Stimulated activated CD4-positive, alpha-beta T cell treated with anti-CD3 and anti-CD28 coated beads, Interleukin-4, amount 100 ng/mL, for 24 hours (primary cell): ENCODE results near the gene OLFML2B.
"Not testable (repeated sequence)": the region's sequence is repeated elsewhere in the genome, so short reads cannot be mapped to it uniquely, and the experiment has no call there.

Source experiments
- DNase-seq: peaks from one replicate; pipeline ENCODE4 v3.0.0-alpha.2; 2020

The OLFML2B gene

GRCh38 chr1:162023547-162024501 lies at the start of gene OLFML2B:
OLFML2B (minus strand) TSS chr1:162023869; CDS start chr1:162023430, 439 bp downstream.
- DNase-seq: peak; percentile 47

- DNase-seq: no peak
Measured at GRCh38 chr1:162072740-162073139, 49.1 kb upstream of the OLFML2B start.

- DNase-seq: no peak
Measured at GRCh38 chr1:162070825-162071224, 47.2 kb upstream of the OLFML2B start.

- peak; percentile 7 for DNase-seq
Measured at GRCh38 chr1:162070094-162070748, 46.6 kb upstream of the OLFML2B start.

GRCh38 chr1:162069334-162070093 lies 45.8 kb upstream of the OLFML2B start, which contains the start of gene NOS1AP:
NOS1AP (plus strand) TSS chr1:162069691; CDS start chr1:162070178, 487 bp downstream.
- peak; percentile 76 for DNase-seq

- no peak for DNase-seq
Measured at GRCh38 chr1:162068301-162068700, 44.6 kb upstream of the OLFML2B start.

GRCh38 chr1:162067466-162067865 lies 43.8 kb upstream of the OLFML2B start:
- no peak for DNase-seq

- DNase-seq: not testable (repeated sequence)
Measured at GRCh38 chr1:162066836-162067235, 43.2 kb upstream of the OLFML2B start.

- DNase-seq: no peak
Measured at GRCh38 chr1:162065016-162065415, 41.3 kb upstream of the OLFML2B start.

GRCh38 chr1:162062542-162063015 lies 38.9 kb upstream of the OLFML2B start:
- no peak for DNase-seq

- DNase-seq: no peak
Measured at GRCh38 chr1:162060314-162060713, 36.6 kb upstream of the OLFML2B start.

GRCh38 chr1:162059721-162060120 lies 36.1 kb upstream of the OLFML2B start:
- no peak for DNase-seq

GRCh38 chr1:162056579-162056978 lies 32.9 kb upstream of the OLFML2B start:
- no peak for DNase-seq

- peak; percentile 47 for DNase-seq
Measured at GRCh38 chr1:162056043-162056442, 32.4 kb upstream of the OLFML2B start.

GRCh38 chr1:162055062-162055461 lies 31.4 kb upstream of the OLFML2B start:
- no peak for DNase-seq

- DNase-seq: not testable (repeated sequence)
Measured at GRCh38 chr1:162053949-162054348, 30.3 kb upstream of the OLFML2B start.

GRCh38 chr1:162046921-162047320 lies 23.3 kb upstream of the OLFML2B start:
- DNase-seq: no peak

- no peak for DNase-seq
Measured at GRCh38 chr1:162042361-162042760, 18.7 kb upstream of the OLFML2B start.

- no peak for DNase-seq
Measured at GRCh38 chr1:162040657-162041056, 17.0 kb upstream of the OLFML2B start.

- DNase-seq: no peak
Measured at GRCh38 chr1:162040001-162040400, 16.3 kb upstream of the OLFML2B start.

- DNase-seq: no peak
Measured at GRCh38 chr1:162038624-162039023, 15.0 kb upstream of the OLFML2B start.

GRCh38 chr1:162036163-162036562 lies 12.5 kb upstream of the OLFML2B start:
- no peak for DNase-seq

- peak; percentile 12 for DNase-seq
Measured at GRCh38 chr1:162035241-162035640, 11.6 kb upstream of the OLFML2B start.
